ENCODE measurements around the gene RPS6KB1. TPM values are rescaled to one million over a fixed set of nuclear protein-coding genes. Genes with fewer than 3 reads are reported as not detected.

Gene RPS6KB1
- total and polyA plus RNA-seq, 10 donors = 8.2 to 51.5 (median 45.8) TPM

GRCh38 chr17:59859444-59860025 lies 33.4 kb upstream of the RPS6KB1 start:
- Histone ChIP-seq H3K4me3 (no peak overlapping the region), H3K4me1 (peaks cover 0 to 27% (median 0%) of the 10 kb centered on the region in 6 donors), H3K9me3 (no peaks in the 10 kb centered on the region), H3K27me3 (replicated peaks in 1 of 7) (no peaks in the 10 kb centered on the region), H3K27ac (peak overlapping the region in 2 of 8 donors; percentile 3 to 9), H3K36me3 (peaks cover 0 to 48% (median 21%) of the 10 kb centered on the region in 6 donors)
- intact Hi-C loops (cut with DNase I; ENCODE audit: low total_unique reads) = no loop called here
- WGBS, 5 donors = 76 to 95% (median 87%) methylated on average over 2 of the region's 2 CpGs
- no peak for DNase-seq
- no peak for TF ChIP-seq POLR2A (IDR thresholded peaks at IDR 0.05)
- peak; percentile 10 to 61 (median 37) for TF ChIP-seq CTCF (IDR thresholded peaks at IDR 0.05 in 8 of 11, conservative IDR thresholded peaks at IDR 0.05 in 3 of 11)
- no peak for TF ChIP-seq POLR2AphosphoS5 (IDR thresholded peaks at IDR 0.05)

GRCh38 chr17:59863616-59864015 lies 29.3 kb upstream of the RPS6KB1 start:
- no peaks in the 10 kb centered on the region for H3K27me3 ChIP-seq (replicated peaks in 1 of 7)
- TF ChIP-seq CTCF (IDR thresholded peaks at IDR 0.05 in 8 of 11, conservative IDR thresholded peaks at IDR 0.05 in 3 of 11) (no peak), POLR2AphosphoS5 (IDR thresholded peaks at IDR 0.05) (no peak), POLR2A (IDR thresholded peaks at IDR 0.05) (no peak)
- peaks cover 0 to 11% (median 0%) of the 10 kb centered on the region in 6 donors for H3K4me1 ChIP-seq
- 78 to 88% (median 85%) methylated on average over 3 of the region's 3 CpGs for WGBS, 5 donors
- H3K27ac ChIP-seq = no peak overlapping the region
- no peak for DNase-seq
- H3K9me3 ChIP-seq = no peaks in the 10 kb centered on the region
- H3K36me3 ChIP-seq = peaks cover 0 to 78% (median 23%) of the 10 kb centered on the region in 6 donors
- intact Hi-C loops (cut with DNase I; ENCODE audit: low total_unique reads) = no loop called here
- no peak overlapping the region for H3K4me3 ChIP-seq

DNA sequence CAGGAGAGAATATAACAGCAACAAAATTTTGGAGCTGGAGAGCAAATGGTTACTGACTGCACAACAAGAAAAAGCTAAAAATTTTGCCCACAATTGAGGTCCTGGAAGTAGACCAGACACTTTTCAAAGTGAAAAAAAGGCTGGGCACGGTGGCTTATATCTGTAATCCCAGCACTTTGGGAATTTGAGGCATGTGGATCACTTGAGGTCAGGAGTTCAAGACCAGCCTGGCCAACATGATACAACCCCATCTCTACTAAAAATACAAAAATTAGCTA lies 23.0 kb upstream of the RPS6KB1 start:
- Histone ChIP-seq H3K4me1 (no peaks in the 10 kb centered on the region), H3K27me3 (replicated peaks in 1 of 7) (no peaks in the 10 kb centered on the region), H3K4me3 (no peak overlapping the region), H3K9me3 (no peaks in the 10 kb centered on the region), H3K27ac (peak overlapping the region in 1 of 8 donors; percentile 7), H3K36me3 (peaks cover 0 to 67% (median 8%) of the 10 kb centered on the region in 6 donors)
- WGBS, 5 donors = 38 to 55% (median 50%) methylated on average over 1 of the region's 1 CpG
- no peak for TF ChIP-seq CTCF (IDR thresholded peaks at IDR 0.05 in 8 of 11, conservative IDR thresholded peaks at IDR 0.05 in 3 of 11)
- no peak for TF ChIP-seq POLR2AphosphoS5 (IDR thresholded peaks at IDR 0.05)
- no peak for TF ChIP-seq POLR2A (IDR thresholded peaks at IDR 0.05)
- intact Hi-C loops (cut with DNase I; ENCODE audit: low total_unique reads) = no loop called here
- no peak for DNase-seq

DNA sequence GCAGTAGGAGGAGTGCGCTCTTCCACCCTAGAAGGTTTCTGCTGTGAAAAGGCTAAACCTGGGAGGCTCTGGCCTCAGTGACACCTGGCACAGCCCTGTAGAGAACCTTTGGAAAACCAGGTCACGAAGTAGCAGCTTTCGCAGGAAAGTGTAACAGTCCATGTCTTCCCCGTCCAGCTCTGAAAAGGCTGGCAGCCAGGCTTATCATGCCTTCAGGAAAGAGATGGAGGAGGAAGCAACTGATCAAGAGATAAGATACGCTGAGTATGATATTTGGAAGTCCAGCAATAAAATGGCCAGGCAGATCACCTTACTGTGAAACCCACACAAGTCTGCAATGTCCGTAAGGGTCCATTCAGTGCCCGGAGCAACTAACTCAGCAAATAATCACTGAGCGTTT lies 22.4 kb upstream of the RPS6KB1 start:
- H3K36me3 ChIP-seq = peaks cover 0 to 68% (median 13%) of the 10 kb centered on the region in 6 donors
- WGBS, 5 donors = 77 to 91% (median 85%) methylated on average over 8 of the region's 8 CpGs
- TF ChIP-seq POLR2A (IDR thresholded peaks at IDR 0.05) (no peak), CTCF (IDR thresholded peaks at IDR 0.05 in 8 of 11, conservative IDR thresholded peaks at IDR 0.05 in 3 of 11) (no peak), POLR2AphosphoS5 (IDR thresholded peaks at IDR 0.05) (no peak)
- intact Hi-C loops (cut with DNase I; ENCODE audit: low total_unique reads) = no loop called here
- DNase-seq = no peak
- no peak overlapping the region for H3K4me3 ChIP-seq
- no peaks in the 10 kb centered on the region for H3K9me3 ChIP-seq
- no peaks in the 10 kb centered on the region for H3K4me1 ChIP-seq
- H3K27me3 ChIP-seq (replicated peaks in 1 of 7) = no peaks in the 10 kb centered on the region
- H3K27ac ChIP-seq = no peak overlapping the region
